Loucy (cell line): Measurements from ENCODE around the gene REC114.

Experiments used
- H2AFZ ChIP-seq: fragments of 200-600 bp; sonication (generic); 2 replicates; pipeline ENCODE4 v1.6.0; 2016; ENCODE audit warnings: antibody characterized with exemption, mild to moderate bottlenecking, low read length, moderate library complexity
- H3F3A ChIP-seq: fragments of 200-600 bp; 2 replicates; pipeline ENCODE4 v1.6.0; 2016; ENCODE audit warnings: antibody characterized with exemption, low read depth, mild to moderate bottlenecking
- H3K27me3 ChIP-seq: fragments of 200-600 bp; sonication (generic); 2 replicates; pipeline ENCODE4 v1.6.1; 2014; ENCODE audit warnings: low read length, mild to moderate bottlenecking; ENCODE audit not compliant: insufficient read depth, poor library complexity, severe bottlenecking
- H3K36me3 ChIP-seq: fragments of 200-600 bp; sonication (generic); 2 replicates; pipeline ENCODE4 v1.6.1; 2016; ENCODE audit warnings: low read length; ENCODE audit not compliant: insufficient read depth
- H3K4me1 ChIP-seq: fragments of 200-600 bp; sonication (generic); 2 replicates; pipeline ENCODE4 v1.5.1; 2014; ENCODE audit warnings: low read length, mild to moderate bottlenecking; ENCODE audit not compliant: insufficient read depth, poor library complexity, severe bottlenecking
- H3K4me2 ChIP-seq: fragments of 200-600 bp; sonication (generic); 2 replicates; pipeline ENCODE4 v1.6.0; 2014; ENCODE audit warnings: antibody characterized with exemption, low read length, low read depth, mild to moderate bottlenecking; ENCODE audit not compliant: poor library complexity, severe bottlenecking
- H3K4me3 ChIP-seq: fragments of 200-600 bp; sonication (generic); 2 replicates; pipeline ENCODE4 v1.5.1; 2014; ENCODE audit warnings: low read length, mild to moderate bottlenecking, mixed read lengths; ENCODE audit not compliant: poor library complexity, severe bottlenecking
- H3K79me2 ChIP-seq: fragments of 200-600 bp; sonication (generic); 2 replicates; pipeline ENCODE4 v1.6.1; 2014; ENCODE audit warnings: low read length; ENCODE audit not compliant: insufficient read depth
- H3K9ac ChIP-seq: fragments of 200-600 bp; sonication (generic); 2 replicates; pipeline ENCODE4 v1.6.0; 2014; ENCODE audit warnings: mild to moderate bottlenecking, low read depth, low read length, moderate library complexity; ENCODE audit not compliant: poor library complexity, severe bottlenecking
- H3K9me2 ChIP-seq: fragments of 200-600 bp; sonication (generic); replicated peaks from 2 replicates; pipeline ENCODE4 v1.6.1; 2016; ENCODE audit warnings: low read depth, low read length, mixed read lengths
- H3K9me3 ChIP-seq: fragments of 200-600 bp; sonication (generic); 2 replicates; pipeline ENCODE4 v1.6.1; 2014; ENCODE audit warnings: mild to moderate bottlenecking, antibody characterized with exemption, low read length, low read depth; ENCODE audit not compliant: insufficient read depth
- H4K20me1 ChIP-seq: fragments of 200-600 bp; sonication (generic); 2 replicates; pipeline ENCODE4 v1.6.0; 2014; ENCODE audit warnings: antibody characterized with exemption, low read length, mild to moderate bottlenecking; ENCODE audit not compliant: insufficient read depth, poor library complexity, severe bottlenecking
- EZH2phosphoT487 ChIP-seq: fragments of 200-600 bp; IDR thresholded peaks from 2 replicates; pipeline ENCODE4 v1.6.1; 2018; ENCODE audit warnings: antibody characterized with exemption, mild to moderate bottlenecking, moderate library complexity, borderline replicate concordance
- TF ChIP-seq, protein P1 (sequence below): fragments of 200-600 bp; sonication (generic); conservative IDR thresholded peaks from 2 replicates; pipeline ENCODE4 v1.5.1; 2014; ENCODE audit warnings: mild to moderate bottlenecking, antibody characterized with exemption, low read length

The REC114 gene

DNA sequence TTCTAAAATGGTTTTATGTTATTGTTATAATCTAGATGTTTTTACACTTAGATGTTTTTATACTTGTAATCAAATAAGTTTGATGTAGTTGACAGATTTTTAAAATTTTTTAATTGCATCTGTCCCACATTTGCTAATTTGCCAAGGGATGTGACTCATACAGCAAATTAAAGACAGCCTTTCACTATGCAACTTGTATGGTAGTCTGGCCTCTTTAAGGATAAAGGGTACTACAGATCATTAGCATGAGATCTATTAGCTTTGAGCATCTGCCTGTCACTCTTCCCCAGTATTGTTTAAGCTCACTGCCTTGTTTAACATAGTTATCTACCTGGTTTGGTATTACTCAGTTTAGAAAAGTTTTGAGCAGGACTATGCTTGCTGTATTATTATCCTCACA is 107.2 kb downstream of the REC114 start:
- Histone ChIP-seq H3K27me3 (no peaks in the 10 kb centered on the region), H3K9ac (no peak overlapping the region), H3K9me3 (no peaks in the 10 kb centered on the region), H3K9me2 (no peaks in the 10 kb centered on the region), H3K4me1 (no peaks in the 10 kb centered on the region), H3K36me3 (no peaks in the 10 kb centered on the region), H3K4me3 (no peak overlapping the region), H3K4me2 (no peak overlapping the region), H4K20me1 (no peaks in the 10 kb centered on the region), H2AFZ (no peak overlapping the region), H3F3A (no peaks in the 10 kb centered on the region), H3K79me2 (no peaks in the 10 kb centered on the region)
- TF ChIP-seq, protein P1, sequence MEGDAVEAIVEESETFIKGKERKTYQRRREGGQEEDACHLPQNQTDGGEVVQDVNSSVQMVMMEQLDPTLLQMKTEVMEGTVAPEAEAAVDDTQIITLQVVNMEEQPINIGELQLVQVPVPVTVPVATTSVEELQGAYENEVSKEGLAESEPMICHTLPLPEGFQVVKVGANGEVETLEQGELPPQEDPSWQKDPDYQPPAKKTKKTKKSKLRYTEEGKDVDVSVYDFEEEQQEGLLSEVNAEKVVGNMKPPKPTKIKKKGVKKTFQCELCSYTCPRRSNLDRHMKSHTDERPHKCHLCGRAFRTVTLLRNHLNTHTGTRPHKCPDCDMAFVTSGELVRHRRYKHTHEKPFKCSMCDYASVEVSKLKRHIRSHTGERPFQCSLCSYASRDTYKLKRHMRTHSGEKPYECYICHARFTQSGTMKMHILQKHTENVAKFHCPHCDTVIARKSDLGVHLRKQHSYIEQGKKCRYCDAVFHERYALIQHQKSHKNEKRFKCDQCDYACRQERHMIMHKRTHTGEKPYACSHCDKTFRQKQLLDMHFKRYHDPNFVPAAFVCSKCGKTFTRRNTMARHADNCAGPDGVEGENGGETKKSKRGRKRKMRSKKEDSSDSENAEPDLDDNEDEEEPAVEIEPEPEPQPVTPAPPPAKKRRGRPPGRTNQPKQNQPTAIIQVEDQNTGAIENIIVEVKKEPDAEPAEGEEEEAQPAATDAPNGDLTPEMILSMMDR = no peak
- TF ChIP-seq EZH2phosphoT487 = no peak

DNA sequence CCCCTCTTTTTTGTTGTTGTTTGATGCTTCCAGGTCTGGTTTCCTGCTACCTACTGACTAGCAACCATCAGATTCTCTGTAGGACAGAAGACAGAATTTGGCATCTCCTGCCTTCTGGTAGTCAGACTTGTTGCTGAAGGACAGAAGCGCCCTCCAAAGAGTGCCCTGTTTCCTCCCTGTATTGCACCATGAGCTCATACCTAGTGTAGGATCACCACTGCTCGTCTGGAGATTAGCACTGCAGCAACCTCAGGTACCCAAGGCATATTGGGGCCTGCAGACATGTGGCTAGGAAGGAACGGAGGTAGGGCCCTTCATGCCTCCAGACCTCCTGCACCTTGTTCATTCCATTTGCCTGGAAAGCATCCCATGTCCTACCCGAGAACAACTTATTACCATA is 112.1 kb downstream of the REC114 start:
- no peak for TF ChIP-seq EZH2phosphoT487
- TF ChIP-seq, protein P1 = no peak
- no peaks in the 10 kb centered on the region for H4K20me1 ChIP-seq
- no peak overlapping the region for H3K4me3 ChIP-seq
- no peaks in the 10 kb centered on the region for H3K9me2 ChIP-seq
- H3K9ac ChIP-seq = no peak overlapping the region
- no peaks in the 10 kb centered on the region for H3F3A ChIP-seq
- H2AFZ ChIP-seq = no peak overlapping the region
- H3K27me3 ChIP-seq = no peaks in the 10 kb centered on the region
- no peaks in the 10 kb centered on the region for H3K9me3 ChIP-seq
- H3K4me1 ChIP-seq = no peaks in the 10 kb centered on the region
- peaks cover 16% of the 10 kb centered on the region; the same call in 1 of the 2 replicates for H3K36me3 ChIP-seq
- no peaks in the 10 kb centered on the region for H3K79me2 ChIP-seq
- no peak overlapping the region for H3K4me2 ChIP-seq

DNA sequence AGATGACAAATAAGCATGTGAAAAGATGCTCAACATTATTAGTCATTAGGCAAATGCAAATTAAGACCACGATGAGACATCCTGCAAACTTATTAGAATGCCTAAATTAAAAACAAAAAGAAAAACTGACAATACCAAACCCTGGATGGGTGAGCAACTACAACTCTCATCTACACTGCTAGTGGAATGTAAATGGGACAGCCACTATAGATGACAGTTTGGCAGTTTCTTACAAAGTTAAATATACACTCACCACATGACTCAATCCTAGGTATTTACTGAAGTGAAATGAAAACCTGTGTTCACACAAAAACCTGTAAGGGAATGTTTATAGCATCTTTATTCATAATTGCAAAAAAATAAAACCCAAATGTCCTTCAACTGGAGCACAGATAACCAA is 115.6 kb downstream of the REC114 start:
- Histone ChIP-seq H3K9me2 (no peaks in the 10 kb centered on the region), H3K4me2 (no peak overlapping the region), H4K20me1 (no peaks in the 10 kb centered on the region), H3K79me2 (no peaks in the 10 kb centered on the region), H3K4me3 (no peak overlapping the region), H3K4me1 (no peaks in the 10 kb centered on the region), H3K9me3 (no peaks in the 10 kb centered on the region), H3F3A (no peaks in the 10 kb centered on the region), H2AFZ (no peak overlapping the region), H3K9ac (no peak overlapping the region), H3K27me3 (no peaks in the 10 kb centered on the region), H3K36me3 (peaks cover 40% of the 10 kb centered on the region; the same call in 1 of the 2 replicates)
- TF ChIP-seq, protein P1 = no peak
- no peak for TF ChIP-seq EZH2phosphoT487
